Duodenal mucosa (tissue), 2 donors: Measurements from ENCODE around the gene COMMD3.

Experiments used
- H3K27ac ChIP-seq: one replicate; pipeline ENCODE4 v1.7.0; 2013; ENCODE audit warnings: low read depth, low read length
- H3K27me3 ChIP-seq, 2 donors: one replicate each; pipeline ENCODE4 v1.7.0; 2013; ENCODE audit warnings: low read length in 2 of 2, control low read depth in 1 of 2; ENCODE audit not compliant: insufficient read depth in 2 of 2, control insufficient read depth in 1 of 2
- H3K36me3 ChIP-seq, 2 donors: one replicate each; pipeline ENCODE4 v1.7.0; 2013; ENCODE audit warnings: low read length in 2 of 2, control low read depth in 1 of 2; ENCODE audit not compliant: insufficient read depth in 2 of 2, control insufficient read depth in 1 of 2
- H3K4me1 ChIP-seq, 2 donors: one replicate each; pipeline ENCODE4 v1.7.0; 2013; ENCODE audit warnings: low read length in 2 of 2, control low read depth in 1 of 2; ENCODE audit not compliant: insufficient read depth in 2 of 2, control insufficient read depth in 1 of 2
- H3K4me3 ChIP-seq, 2 donors: one replicate each; pipeline ENCODE4 v1.7.0; 2013; ENCODE audit warnings: low read length in 2 of 2, low read depth in 1 of 2
- H3K9ac ChIP-seq, 2 donors: one replicate each; pipeline ENCODE4 v1.7.0; 2013; ENCODE audit warnings: low read length in 2 of 2, low read depth in 1 of 2
- H3K9me3 ChIP-seq, 2 donors: one replicate each; pipeline ENCODE4 v1.7.0; 2013; ENCODE audit warnings: low read length in 2 of 2, control low read depth in 1 of 2; ENCODE audit not compliant: control insufficient read depth in 1 of 2

The COMMD3 gene

GRCh38 chr10:22316286-22317075, at the start of gene COMMD3:
COMMD3 (plus strand) TSS chr10:22316388; CDS start chr10:22316418, 30 bp downstream.
- no peaks in the 10 kb centered on the region for H3K27me3 ChIP-seq
- no peaks in the 10 kb centered on the region for H3K9me3 ChIP-seq
- no peaks in the 10 kb centered on the region for H3K36me3 ChIP-seq
- peaks cover 22 to 26% of the 10 kb centered on the region in 2 donors for H3K4me1 ChIP-seq
- H3K9ac ChIP-seq = peak within 1 kb of the TSS; percentile 86 to 95
- peak within 1 kb of the TSS; percentile 91 to 94 for H3K4me3 ChIP-seq
- H3K27ac ChIP-seq = peak within 1 kb of the TSS; percentile 91

DNA sequence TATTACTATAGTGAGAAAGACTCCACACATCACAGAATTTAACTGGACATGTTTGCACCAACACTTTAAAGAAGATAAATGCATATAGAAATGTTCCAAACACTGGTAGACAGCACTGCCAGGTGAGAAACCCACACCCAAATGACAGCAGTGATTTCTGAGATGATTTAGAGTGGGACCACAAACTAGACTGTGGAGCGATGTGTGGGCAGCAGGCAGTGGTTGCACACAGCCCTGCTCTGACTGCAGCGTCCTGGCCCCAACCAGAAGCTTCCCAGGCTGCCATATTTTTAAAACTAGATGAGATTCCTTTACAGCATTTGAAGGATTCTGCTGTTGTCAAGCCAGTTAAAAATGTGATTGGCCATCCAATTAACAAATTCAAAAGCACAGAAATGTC, 47.7 kb upstream of the COMMD3 start:
- H3K27ac ChIP-seq = no peak overlapping the region
- H3K4me3 ChIP-seq = no peak overlapping the region
- no peaks in the 10 kb centered on the region for H3K9me3 ChIP-seq
- no peaks in the 10 kb centered on the region for H3K36me3 ChIP-seq
- no peaks in the 10 kb centered on the region for H3K4me1 ChIP-seq
- H3K9ac ChIP-seq = no peak overlapping the region
- H3K27me3 ChIP-seq = peaks cover 3% of the 10 kb centered on the region in 2 donors

DNA sequence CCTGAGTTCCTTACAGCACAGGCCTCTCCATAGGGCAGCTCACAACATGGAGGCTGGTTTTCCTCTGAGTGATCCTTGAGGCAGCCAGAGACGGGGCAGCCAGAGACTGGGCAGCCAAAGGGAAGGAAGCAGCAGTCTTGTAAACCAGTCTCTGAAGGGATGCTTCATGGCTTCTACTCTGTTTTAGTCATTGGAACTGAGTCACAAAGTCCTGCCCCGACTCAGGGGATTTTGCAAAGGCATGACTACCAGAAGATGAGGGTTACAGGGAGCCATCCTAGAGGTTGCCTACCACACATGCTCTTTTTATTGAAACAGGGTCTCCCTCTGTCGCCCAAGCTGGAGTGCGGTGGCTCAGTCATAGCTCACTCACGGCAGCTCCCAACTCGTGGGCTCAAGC, 44.4 kb upstream of the COMMD3 start:
- H3K4me1 ChIP-seq = no peaks in the 10 kb centered on the region
- no peak overlapping the region for H3K27ac ChIP-seq
- no peaks in the 10 kb centered on the region for H3K36me3 ChIP-seq
- H3K27me3 ChIP-seq = peaks cover 2 to 3% of the 10 kb centered on the region in 2 donors
- H3K9ac ChIP-seq = no peak overlapping the region
- no peaks in the 10 kb centered on the region for H3K9me3 ChIP-seq
- H3K4me3 ChIP-seq = no peak overlapping the region

- no peak overlapping the region for H3K27ac ChIP-seq
Observed at GRCh38 chr10:22278441-22278782, 37.8 kb upstream of the COMMD3 start.

GRCh38 chr10:22280078-22280477, 36.1 kb upstream of the COMMD3 start:
- no peak overlapping the region for H3K9ac ChIP-seq
- H3K36me3 ChIP-seq = no peaks in the 10 kb centered on the region
- peaks cover 0 to 2% of the 10 kb centered on the region in 2 donors for H3K27me3 ChIP-seq
- peaks cover 0 to 10% of the 10 kb centered on the region in 2 donors for H3K4me1 ChIP-seq
- no peaks in the 10 kb centered on the region for H3K9me3 ChIP-seq
- no peak overlapping the region for H3K4me3 ChIP-seq
- no peak overlapping the region for H3K27ac ChIP-seq

More at GRCh38 chr10:22278441-22278782, 37.8 kb upstream of the COMMD3 start:
- H3K27me3 ChIP-seq = peaks cover 0 to 2% of the 10 kb centered on the region in 2 donors
- H3K4me3 ChIP-seq = no peak overlapping the region
- no peak overlapping the region for H3K9ac ChIP-seq
- peaks cover 0 to 10% of the 10 kb centered on the region in 2 donors for H3K4me1 ChIP-seq
- no peaks in the 10 kb centered on the region for H3K36me3 ChIP-seq
- no peaks in the 10 kb centered on the region for H3K9me3 ChIP-seq

DNA sequence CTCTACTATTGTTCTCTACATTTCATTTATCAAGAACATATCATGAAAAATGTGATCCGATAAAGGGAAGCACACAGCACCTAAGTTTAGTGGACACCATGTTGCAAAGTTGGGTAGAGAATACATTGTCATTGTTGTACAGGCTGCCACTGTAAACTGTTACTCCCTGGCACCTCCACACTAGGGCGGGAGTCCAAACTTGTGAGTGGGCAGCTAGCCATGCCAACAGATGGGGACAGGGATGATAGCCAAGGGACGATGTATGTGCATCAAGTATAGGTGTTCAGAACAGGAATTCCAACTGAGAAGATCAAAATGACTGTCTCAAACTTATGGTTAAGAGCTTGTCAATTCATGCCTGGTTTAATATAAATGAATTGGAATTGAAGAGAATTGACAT, 31.1 kb upstream of the COMMD3 start:
- H3K4me1 ChIP-seq = no peaks in the 10 kb centered on the region
- H3K27me3 ChIP-seq = peaks cover 0 to 2% of the 10 kb centered on the region in 2 donors
- H3K36me3 ChIP-seq = no peaks in the 10 kb centered on the region
- H3K4me3 ChIP-seq = no peak overlapping the region
- no peak overlapping the region for H3K9ac ChIP-seq
- no peak overlapping the region for H3K27ac ChIP-seq
- H3K9me3 ChIP-seq = no peaks in the 10 kb centered on the region

DNA sequence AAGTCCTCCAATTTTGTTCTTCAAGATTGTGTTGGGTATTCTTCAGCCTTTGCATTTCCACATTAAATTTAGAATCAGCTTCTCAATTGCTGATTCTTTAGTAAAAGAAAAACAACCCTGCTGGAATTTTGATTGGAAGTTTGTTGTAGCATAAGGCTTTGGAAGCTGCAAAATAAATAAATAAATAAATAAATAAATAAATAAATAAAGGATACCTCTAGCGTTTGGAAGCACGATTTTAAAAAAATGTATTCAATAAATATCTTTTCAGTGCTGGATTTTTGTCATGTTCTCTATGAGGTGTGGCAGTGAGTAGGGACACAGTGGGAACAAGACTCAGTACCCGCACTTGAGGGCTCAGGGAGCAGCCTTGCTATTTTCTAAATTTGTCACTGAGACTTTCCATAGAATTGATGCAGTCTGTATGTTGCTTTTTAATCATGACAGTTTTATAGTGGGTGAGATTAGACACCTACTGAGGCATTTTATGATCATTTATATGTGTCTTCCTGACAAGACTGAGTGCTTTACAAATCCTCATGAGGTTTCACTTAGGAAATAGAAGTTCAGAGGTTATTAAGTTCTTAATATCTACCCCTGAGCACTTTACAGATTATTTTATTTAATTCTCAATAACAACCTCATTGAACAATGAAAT, 22.3 kb upstream of the COMMD3 start:
- no peak overlapping the region for H3K4me3 ChIP-seq
- H3K9ac ChIP-seq = no peak overlapping the region
- H3K4me1 ChIP-seq = no peaks in the 10 kb centered on the region
- H3K9me3 ChIP-seq = no peaks in the 10 kb centered on the region
- no peak overlapping the region for H3K27ac ChIP-seq
- H3K36me3 ChIP-seq = no peaks in the 10 kb centered on the region
- no peaks in the 10 kb centered on the region for H3K27me3 ChIP-seq

GRCh38 chr10:22294694-22295093, 21.5 kb upstream of the COMMD3 start:
- Histone ChIP-seq H3K27me3 (no peaks in the 10 kb centered on the region), H3K9ac (no peak overlapping the region), H3K4me3 (no peak overlapping the region), H3K36me3 (no peaks in the 10 kb centered on the region), H3K4me1 (no peaks in the 10 kb centered on the region), H3K27ac (no peak overlapping the region), H3K9me3 (no peaks in the 10 kb centered on the region)

GRCh38 chr10:22301193-22301592, 15.0 kb upstream of the COMMD3 start:
- Histone ChIP-seq H3K4me3 (no peak overlapping the region), H3K27ac (no peak overlapping the region), H3K9me3 (no peaks in the 10 kb centered on the region), H3K4me1 (no peaks in the 10 kb centered on the region), H3K27me3 (no peaks in the 10 kb centered on the region), H3K9ac (no peak overlapping the region), H3K36me3 (no peaks in the 10 kb centered on the region)

GRCh38 chr10:22303461-22303860, 12.7 kb upstream of the COMMD3 start:
- Histone ChIP-seq H3K4me3 (no peak overlapping the region), H3K27ac (no peak overlapping the region), H3K36me3 (no peaks in the 10 kb centered on the region), H3K27me3 (no peaks in the 10 kb centered on the region), H3K9ac (no peak overlapping the region), H3K9me3 (no peaks in the 10 kb centered on the region), H3K4me1 (no peaks in the 10 kb centered on the region)
